HT-29 (cell line): ENCODE results near the gene GATAD1. TPM values are rescaled to one million over a fixed set of nuclear protein-coding genes. Genes with fewer than 3 reads are reported as not detected.
"Not testable (repeated sequence)": the region's sequence is repeated elsewhere in the genome, so short reads cannot be mapped to it uniquely, and the experiment has no call there.

Experiments
- DNase-seq: peaks from one replicate; pipeline ENCODE4 v3.0.0-alpha.2; 2015; ENCODE audit warnings: low spot score
- total RNA-seq: library from RNA; depleted of rRNA; stranded (reverse); fragments of >200 nt; shearing (Covaris generic); gene quantifications from 2 replicates; pipeline ENCODE4 v1.2.3, GENCODE V29; 2014

GATAD1 gene
- total RNA-seq, 1 experiment from 2014 or later, result 24.8 TPM

DNA sequence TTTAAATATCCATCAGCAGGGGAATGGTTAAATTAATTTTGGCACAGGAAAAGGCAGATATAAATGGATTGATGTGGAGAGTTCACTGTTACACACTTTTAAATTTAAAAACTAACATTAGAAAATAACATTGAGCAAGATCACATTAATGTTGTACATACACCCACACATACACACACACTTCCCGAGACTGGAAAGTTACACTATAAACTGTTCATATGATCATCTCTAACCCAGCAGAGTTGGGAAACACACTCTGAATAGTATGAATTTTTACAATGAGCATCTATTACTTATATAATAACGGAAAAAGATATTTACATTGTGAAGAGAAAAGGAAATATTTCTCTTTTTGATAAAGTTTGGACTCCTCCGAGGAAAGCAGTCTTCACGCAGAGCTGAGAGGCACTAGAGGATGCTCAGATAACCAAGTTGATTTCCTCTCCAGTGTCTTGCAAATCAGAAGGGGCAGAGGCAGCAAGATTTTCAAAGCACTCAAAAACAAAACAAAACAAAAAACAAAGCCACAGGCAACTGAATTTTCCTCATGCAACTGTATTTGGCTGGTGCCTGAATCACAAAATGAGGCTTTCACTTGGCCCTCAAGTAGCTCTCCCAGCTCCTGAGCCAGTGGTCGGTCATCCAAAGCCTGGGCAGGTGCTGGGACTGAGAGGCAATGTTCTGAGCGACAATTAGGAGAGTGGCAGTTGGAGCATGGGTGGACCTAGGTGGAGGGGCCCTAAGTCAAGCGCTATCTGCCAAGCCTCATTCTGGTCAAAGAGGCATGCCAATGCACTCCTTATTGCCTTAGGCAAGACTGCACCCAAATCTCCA is 10.5 kb upstream of the GATAD1 start:
- no peak for DNase-seq

DNA sequence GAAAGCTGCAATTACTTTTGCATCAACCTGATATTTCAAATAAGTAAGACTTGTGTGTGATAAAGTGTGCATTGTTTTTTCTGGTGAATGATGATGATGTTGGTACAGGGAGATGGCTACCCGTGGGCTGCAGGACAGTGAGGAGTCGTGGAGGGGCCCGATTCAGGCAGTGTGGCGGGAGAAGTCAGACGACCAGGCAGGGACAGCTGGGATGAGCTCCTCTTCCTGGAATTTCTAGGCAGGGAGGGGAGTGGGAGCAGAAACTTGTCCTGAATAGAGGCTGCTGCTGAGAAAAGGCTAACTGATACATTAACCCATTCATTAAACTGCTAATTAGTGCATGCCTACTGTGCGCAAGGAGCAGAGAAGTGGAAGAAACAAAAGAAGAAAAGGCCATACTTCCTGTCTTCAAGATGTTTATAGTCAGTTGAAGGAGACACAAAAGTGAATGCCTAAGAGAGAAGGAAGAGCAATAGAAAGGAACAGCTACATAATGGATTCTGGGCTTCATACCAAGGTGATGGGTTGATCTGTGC is 9.3 kb upstream of the GATAD1 start:
- DNase-seq, result no peak

DNA sequence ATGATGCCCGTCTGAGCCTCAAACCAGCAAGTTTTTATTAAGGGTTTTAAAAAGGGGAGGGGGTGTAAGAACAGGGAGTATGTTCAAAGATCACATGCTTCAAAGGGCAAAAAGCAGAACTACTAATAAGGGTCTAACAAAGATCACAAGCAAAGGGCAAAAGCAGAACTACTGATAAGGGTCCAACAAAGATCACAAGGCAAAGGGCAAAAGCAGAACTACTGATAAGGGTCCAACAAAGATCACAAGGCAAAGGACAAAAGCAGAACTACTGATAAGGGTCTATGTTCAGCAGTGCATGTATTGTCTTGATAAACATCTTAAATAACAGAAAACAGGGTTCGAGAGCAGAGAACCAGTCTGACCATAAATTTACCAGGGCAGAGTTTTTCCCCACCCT is 4.6 kb upstream of the GATAD1 start:
- not testable (repeated sequence) for DNase-seq

DNA sequence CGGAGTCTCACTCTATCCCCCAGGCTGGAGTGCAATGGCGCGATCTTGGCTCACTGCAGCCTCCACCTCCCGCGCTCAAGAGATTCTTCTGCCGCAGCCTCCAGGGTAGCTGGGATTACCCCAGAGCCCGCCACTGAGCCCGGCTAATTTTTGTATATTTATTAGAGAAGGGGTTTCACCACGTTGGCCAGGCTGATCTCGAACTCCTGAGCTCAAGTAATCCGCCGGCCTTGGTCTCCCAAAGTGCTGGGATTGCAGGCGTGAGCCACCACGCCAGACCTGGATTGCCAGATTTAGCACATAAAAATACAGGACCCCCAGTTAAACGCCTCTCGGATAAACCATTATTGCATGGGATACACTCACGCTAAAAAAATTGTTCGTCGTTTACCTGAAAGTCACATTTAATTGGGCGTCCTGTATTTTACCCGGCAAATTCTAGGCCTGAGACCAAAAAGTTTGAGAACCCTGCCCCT is 375 bp upstream of the GATAD1 start:
- no peak for DNase-seq

DNA sequence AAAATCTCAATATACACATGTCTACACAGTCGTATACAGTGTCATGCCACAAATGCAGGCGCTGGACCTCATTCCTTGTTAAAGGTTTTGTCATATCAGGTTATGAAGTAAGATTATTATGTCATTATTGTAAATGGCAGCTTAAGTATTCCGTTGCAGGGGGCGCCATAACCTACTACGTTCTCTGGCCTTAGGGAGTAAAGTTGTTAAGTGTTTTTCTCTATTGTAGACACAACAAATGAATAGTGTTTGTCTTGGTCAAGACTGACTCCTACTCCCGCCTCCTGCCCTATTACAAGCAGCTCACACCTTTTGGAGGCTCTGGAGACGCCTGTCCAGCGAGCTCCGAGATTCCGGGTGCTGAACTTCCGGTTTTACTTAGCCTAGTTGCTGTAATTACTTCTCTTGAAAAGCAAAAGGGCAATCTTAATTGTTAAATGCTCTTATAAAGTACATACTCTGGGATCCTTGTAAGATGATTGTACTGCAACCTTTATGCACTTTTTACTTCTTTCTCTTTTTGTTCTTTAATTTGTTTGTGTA is 994 bp downstream of the GATAD1 start:
- DNase-seq, result peak; percentile 85

DNA sequence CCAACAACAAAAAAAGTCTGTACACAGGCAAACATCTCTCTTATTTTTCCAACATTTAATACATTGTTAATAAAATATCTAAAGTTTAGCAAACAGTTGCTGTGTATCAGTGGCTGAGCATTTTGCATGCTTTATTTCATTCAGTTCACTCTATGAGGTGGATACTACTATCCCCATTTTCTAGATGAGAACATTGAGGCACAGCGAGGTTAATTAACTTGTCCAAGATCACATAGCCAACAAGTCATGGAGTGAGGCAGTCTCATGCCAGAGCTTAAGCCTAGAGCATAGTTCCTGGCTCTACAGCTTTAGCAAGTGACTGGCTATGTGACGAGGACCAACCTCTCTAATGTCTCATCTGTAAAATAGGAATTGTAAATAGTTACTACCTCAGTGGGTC is 4.4 kb downstream of the GATAD1 start:
- no peak for DNase-seq

DNA sequence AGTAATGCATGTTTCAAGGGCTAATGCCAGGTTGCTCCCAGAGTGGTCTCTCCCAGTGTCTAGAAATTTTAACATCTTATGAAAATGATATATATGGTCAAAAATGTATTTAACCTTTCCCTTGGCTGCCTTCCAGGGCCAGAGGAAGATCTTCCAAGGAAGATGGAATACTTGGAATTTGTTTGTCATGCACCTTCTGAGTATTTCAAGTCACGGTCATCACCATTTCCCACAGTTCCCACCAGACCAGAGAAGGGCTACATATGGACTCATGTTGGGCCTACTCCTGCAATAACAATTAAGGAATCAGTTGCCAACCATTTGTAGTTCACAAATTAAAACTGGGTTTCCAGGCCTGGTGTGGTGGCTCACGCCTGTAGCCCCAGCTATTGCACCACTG is 9.0 kb downstream of the GATAD1 start:
- DNase-seq, result no peak

DNA sequence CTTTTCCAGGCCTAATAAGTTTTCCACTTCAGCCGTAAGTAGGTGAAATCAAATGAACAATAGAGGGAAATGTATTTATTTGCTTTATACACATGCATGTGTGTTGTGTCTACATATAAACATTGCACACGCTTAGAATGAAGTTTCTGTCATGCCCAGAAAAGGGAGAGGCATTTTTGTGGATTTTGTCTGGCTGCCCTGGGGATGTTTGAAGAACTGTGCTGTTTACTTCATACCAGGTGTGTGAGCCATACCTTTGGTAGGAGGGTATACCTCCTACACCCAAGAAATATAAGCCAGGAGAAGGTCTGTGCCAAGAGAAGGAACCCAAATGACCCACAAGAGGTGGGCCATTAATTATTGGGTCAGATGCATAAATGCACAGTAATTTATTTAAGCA is 12.8 kb downstream of the GATAD1 start:
- no peak for DNase-seq

DNA sequence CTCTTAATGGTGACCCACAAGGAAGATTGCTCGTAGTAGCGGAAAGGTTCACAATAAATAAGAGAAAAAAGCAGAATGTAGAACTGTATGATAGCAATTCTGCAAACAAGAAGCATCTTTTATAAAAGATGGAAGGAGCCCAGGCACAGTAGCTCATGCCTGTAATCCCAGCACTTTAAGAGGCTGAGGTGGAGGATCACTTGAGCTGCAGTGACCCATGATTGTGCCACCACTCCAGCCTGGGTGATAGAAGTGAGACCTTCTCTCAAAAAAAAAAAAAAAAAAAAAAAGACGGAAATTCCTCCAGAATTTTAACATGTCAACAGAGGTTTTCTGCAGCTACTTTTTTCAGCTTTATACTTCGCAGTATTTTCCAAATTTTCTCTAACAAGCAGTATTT is 13.2 kb downstream of the GATAD1 start:
- DNase-seq, result no peak

DNA sequence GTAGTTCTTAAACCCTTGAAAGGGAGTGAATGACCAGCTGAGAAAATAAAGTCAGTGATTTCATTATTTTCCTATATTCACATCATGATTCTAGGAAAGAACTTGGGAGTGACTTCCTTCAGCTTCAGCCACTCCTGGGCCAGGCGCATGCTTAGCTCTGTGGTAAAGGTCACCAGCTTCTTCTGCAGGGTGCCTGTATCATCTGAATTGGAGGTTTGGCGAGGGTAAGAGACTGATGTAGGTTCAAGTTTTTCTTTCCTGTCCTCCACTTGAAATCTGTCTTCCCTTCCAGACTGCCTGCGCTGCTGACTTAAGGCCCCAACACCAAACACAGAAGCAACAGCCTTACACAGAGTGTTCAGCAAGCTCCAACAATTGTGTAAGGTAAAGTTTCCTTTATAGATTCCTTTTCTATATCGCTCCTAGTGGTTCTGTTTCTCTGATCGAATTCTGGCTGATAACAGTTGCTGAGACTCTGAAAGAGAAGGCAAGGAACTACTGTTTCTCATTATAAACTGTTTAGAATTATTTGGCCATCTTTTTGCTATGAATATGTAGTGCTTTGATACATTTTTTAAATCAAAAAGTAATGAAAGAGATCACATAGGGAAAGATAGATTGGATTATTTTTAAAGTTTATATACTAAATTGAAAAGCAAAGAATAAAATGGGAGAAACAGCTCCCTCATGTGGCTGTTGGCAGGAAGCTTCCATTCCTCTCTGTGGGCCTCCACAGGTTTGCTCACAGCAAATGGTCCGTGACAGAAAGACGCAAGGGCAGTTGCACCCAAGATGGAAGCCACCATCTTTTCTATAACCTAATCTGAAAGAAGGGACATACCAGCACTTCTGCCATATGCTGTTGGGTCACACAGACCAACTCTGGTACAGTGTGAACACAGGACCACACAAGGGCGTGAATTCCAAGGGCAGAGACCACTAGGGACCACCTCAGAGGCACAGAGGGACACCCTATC is 14.0 kb downstream of the GATAD1 start:
- DNase-seq, result peak; percentile 72

DNA sequence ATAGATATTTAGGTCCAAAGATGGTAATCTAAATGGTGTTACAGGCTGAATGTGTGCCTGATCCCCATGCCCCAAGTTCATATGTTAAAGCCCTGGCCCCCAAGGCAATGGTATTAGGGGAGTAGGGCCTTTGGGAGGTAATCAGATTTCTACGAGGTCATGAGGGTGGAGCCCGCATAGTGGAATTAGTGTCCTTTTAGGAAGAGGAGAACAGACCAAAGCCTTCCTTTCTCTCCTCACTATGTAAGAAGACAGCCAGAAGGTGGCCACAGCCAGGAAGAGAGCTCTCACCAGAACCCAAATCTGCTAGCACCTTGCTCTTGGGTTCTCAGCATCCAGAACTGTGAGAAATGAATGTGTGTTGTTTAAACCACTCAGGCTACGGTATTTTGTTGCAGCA is 15.3 kb downstream of the GATAD1 start:
- DNase-seq, result no peak

DNA sequence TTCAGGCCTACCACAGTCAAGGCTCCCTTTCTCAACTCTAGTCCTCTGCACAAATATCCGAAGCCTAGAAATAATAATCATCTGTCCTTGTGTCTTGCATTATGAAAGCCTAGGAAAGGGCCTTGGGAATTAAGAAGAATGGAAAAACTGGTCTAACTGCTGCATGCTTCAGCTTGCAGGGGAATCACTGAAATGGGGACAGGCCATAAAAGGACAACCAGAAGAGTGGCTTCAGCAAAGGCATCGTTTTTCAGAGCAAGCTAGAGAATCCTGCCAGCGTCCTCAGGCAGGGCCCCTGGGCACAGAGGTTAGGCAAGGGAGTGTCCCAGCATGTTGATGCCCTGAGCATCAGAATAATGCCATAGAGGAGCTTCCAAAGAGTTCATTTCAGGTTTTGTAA is 17.2 kb downstream of the GATAD1 start:
- no peak for DNase-seq

DNA sequence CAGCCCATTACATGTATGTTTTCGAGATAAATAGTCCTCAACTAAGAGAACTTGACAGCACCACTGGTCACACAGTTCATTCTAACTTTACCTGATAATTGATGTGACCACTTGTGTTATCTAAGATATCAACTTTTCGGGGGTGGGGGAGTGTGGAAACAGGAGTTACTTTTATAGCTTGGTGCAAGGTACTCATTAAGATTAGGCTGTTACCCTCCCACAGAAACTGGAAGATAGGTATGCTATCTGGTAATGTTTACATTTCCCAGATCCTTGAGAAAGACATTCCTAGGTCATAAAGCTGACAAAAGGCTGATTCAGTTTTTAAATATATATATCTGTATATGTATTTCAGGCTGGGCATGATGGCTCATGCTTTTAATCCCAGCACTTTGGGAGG is 19.4 kb downstream of the GATAD1 start:
- DNase-seq, result no peak

DNA sequence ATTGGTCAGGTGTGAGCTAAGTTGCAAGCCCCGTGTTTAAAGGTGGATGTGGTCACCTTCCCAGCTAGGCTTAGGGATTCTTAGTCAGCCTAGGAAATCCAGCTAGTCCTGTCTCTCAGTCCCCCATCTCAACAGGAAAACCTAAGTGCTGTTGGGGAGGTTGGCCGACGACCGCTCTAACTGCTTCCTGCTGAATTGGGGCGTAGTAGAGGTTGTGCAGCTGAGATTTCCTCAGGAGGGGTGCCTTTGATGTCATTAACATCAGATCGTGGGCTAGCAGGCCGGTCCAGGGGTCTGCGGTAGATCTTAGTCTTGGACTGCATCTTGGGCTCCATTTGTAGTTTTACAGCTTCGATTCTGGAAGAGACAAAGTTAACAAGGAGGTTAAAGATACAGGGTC is 21.3 kb downstream of the GATAD1 start:
- not testable (repeated sequence) for DNase-seq

DNA sequence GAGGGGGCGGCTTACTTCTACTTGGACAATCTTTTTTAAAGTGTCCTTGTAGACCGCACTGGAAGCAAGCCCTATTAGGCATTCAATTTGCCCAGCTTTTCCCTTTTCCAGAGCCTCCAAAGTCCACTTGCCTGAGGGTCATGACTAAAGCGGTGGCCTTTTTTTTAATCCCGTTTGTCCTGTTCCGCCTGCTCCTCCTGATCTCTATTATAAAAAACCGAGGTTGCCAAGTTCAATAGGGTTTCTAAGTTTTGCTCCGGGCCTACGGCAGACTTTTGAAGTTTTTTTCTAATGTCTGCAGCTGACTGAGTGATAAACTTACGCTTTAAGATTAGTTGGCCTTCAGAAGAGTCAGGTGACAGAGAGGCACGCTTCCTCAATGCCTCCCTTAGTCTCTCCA is 26.7 kb downstream of the GATAD1 start:
- DNase-seq, result not testable (repeated sequence)

DNA sequence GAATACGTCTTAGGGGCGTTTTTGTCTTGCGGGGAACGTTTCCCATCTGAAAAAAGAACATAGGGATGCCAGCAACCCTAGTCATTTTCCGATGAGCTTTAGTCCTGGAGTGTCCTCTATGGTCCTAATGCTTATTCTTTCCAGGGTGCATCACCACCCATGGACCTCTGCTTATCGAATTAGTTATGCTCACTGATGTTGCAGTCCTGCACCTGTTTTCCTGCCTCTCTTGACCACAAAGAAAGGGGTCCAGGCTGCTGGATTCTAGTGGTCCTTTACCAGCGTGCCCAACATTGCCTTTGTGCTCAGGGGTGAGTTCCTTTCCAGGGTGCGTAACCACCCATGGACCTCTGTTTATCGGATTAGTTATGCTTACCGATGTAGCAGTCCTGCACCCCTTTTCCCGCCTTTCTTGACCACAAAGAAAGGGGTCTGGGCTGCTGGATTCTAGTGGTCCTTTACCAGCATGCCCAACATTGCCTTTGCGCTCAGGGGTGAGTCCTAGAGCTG is 28.0 kb downstream of the GATAD1 start:
- not testable (repeated sequence) for DNase-seq

DNA sequence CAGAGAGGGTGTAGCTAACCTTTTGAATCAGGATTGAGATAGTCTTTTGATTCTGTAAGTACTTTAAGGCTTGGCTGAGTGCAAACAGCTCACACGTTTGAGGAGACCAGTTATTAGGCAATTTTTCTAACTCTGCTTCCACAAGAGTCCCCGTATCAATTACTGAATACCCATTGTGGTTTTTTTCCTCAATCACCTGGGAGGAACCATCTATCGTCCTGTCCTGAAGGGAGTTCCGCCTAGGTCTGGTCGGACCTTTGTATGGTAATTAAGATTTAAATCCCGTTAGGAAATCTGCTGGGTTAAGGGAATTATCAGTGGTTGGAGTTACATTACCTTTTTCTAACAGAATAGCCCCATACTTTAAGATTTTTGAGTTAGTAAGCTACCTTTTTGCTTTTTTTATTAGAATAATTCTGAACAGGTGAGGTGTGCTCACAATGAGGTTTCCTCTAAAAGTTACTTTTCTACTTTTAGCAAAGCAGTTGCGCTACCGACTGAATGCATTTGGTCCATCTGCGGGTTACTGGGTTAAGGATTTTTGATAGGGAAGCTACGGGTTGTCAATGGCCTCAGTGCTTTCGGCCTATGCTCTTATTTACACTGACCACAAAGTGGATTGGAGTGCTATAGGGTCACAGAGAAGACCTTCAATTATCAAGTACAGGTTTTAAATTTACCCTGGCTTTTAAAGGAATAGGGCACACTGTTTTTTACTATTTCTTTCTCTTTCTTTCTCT is 28.7 kb downstream of the GATAD1 start:
- DNase-seq, result not testable (repeated sequence)

DNA sequence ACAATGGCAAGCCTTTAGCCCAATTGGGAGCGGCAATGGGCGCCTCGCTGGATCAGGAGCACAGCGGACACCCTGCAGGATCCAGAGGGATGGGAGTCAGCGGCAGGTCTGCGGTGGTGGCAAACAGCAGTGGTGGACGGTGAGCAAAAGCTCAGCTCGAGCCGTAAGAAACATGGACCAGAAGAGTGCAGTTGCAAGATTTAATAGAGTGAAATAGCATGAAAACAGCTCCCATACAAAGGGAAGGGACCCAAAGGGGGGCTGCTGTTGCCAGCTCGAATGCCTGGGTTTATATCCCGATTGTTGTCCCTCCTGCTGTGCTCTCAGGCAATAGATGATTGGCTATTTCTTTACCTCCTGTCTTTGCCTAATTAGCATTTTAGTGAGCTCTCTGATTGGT is 30.4 kb downstream of the GATAD1 start, which contains the start of gene ERVW-1:
ERVW-1 (minus strand) TSS at position 266 of the 400 bp plus-strand sequence. CDS start 7,565 bp downstream, outside the sequence.
- DNase-seq, result not testable (repeated sequence)

DNA sequence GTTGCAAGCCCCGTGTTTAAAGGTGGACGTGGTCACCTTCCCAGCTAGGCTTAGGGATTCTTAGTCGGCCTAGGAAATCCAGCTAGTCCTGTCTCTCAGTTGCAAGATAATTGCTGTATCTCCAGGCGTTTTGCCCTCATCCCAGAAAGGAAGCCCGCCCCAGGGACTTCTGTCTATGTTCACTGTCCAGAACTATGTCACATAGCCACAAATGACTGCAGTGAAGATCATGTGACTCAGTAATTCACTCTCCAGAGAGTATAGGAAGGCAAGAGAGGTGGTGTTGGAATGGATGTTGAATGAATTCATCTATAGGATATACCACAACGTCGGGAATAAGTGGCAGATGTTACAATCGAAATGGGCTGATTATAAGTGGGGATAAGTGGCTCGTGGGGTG is 30.8 kb downstream of the GATAD1 start:
- no peak for DNase-seq

DNA sequence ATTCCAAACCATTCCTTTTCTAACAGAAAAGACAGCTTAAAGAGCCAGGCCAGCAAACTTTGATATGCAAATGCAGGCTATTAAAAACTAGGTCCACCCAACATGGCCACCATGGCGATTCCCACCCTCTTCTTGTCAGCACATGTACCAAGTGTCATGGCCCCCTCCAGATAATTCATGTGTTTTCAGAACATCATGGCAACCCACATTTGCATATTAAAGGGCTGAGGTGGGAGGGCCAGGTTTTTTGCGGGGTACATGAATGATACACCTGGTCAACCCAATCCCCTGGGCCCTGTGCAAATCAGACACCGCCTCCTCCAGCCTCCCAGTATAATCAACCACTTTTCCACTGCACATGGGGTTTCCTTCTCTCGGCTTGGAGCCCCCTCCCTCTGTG is 31.4 kb downstream of the GATAD1 start:
- DNase-seq, result no peak

DNA sequence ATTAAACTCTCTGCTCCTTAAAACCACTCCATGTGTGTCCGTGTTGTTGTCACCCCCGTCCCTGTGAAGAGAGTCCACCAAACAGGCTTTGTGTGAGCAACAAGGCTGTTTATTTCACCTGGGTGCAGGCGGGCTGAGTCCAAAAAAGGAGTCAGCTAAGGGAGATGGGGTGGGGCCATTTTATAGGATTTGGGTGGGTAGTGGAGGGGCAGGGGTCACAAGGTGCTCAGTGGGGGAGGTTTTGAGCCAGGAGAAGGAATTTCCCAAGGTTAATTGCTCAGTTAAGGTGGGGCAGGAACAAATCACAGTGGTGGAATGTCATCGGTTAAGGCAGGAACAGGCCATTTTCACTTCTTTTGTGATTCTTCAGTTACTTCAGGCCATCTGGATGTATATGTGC is 31.9 kb downstream of the GATAD1 start:
- not testable (repeated sequence) for DNase-seq
